DOHH2 (cell line): ENCODE results near the gene NEAT1.

Experiments used
- H3F3A ChIP-seq: fragments of 200-600 bp; sonication (generic), shearing (Covaris generic); 2 replicates; pipeline ENCODE4 v1.6.0; 2016; ENCODE audit warnings: antibody characterized with exemption, mild to moderate bottlenecking; ENCODE audit not compliant: control insufficient read depth, insufficient read depth
- H3K27ac ChIP-seq: fragments of 200-600 bp; sonication (generic); 2 replicates; pipeline ENCODE4 v1.5.1; 2014; ENCODE audit warnings: low read depth, mild to moderate bottlenecking, low read length, moderate library complexity
- H3K27me3 ChIP-seq: fragments of 200-600 bp; sonication (generic); 2 replicates; pipeline ENCODE4 v1.6.1; 2014; ENCODE audit warnings: mild to moderate bottlenecking, low read length, mixed read lengths; ENCODE audit not compliant: control insufficient read depth
- H3K36me3 ChIP-seq: fragments of 200-600 bp; sonication (generic); 2 replicates; pipeline ENCODE4 v1.6.1; 2014; ENCODE audit warnings: mild to moderate bottlenecking, low read length, moderate library complexity, mixed read lengths; ENCODE audit not compliant: control insufficient read depth
- H3K4me1 ChIP-seq: fragments of 200-600 bp; sonication (generic); 2 replicates; pipeline ENCODE4 v1.6.1; 2014; ENCODE audit warnings: mild to moderate bottlenecking, low read length, mixed read lengths; ENCODE audit not compliant: control insufficient read depth
- H3K4me2 ChIP-seq: fragments of 200-600 bp; sonication (generic); 2 replicates; pipeline ENCODE4 v1.6.0; 2014; ENCODE audit warnings: mild to moderate bottlenecking, low read length, moderate library complexity
- H3K4me3 ChIP-seq: fragments of 200-600 bp; sonication (generic); 2 replicates; pipeline ENCODE4 v1.5.1; 2014; ENCODE audit warnings: mild to moderate bottlenecking, low read length, mixed read lengths
- H3K79me2 ChIP-seq: fragments of 200-600 bp; sonication (generic); 2 replicates; pipeline ENCODE4 v1.6.1; 2014; ENCODE audit warnings: mild to moderate bottlenecking, low read length, mixed read lengths; ENCODE audit not compliant: control insufficient read depth
- H3K9me2 ChIP-seq: fragments of 200-600 bp; sonication (generic); replicated peaks from 2 replicates; pipeline ENCODE4 v1.6.1; 2014; ENCODE audit warnings: mild to moderate bottlenecking, low read length, mixed read lengths; ENCODE audit not compliant: control insufficient read depth
- H3K9me3 ChIP-seq: fragments of 200-600 bp; sonication (generic); 2 replicates; pipeline ENCODE4 v1.6.1; 2014; ENCODE audit warnings: antibody characterized with exemption, low read length, mixed read lengths; ENCODE audit not compliant: control insufficient read depth, insufficient read depth
- H4K20me1 ChIP-seq: fragments of 200-600 bp; sonication (generic); 2 replicates; pipeline ENCODE4 v1.6.0; 2014; ENCODE audit warnings: low read depth, mild to moderate bottlenecking, antibody characterized with exemption, low read length, moderate library complexity; ENCODE audit not compliant: control insufficient read depth, insufficient read depth
- CTCF ChIP-seq: fragments of 200-600 bp; sonication (generic); IDR thresholded peaks from one replicate; pipeline ENCODE4 v1.5.1; 2014; ENCODE audit warnings: antibody characterized with exemption, mild to moderate bottlenecking, low read depth, low read length; ENCODE audit not compliant: poor library complexity, severe bottlenecking
- EZH2phosphoT487 ChIP-seq: fragments of 200-600 bp; sonication (generic); IDR thresholded peaks from 2 replicates; pipeline ENCODE4 v1.6.1; 2017; ENCODE audit warnings: borderline replicate concordance, mild to moderate bottlenecking, antibody characterized with exemption, low read length, moderate library complexity, mixed read lengths

Gene NEAT1

GRCh38 chr11:65439331-65440181 lies 17.0 kb downstream of the NEAT1 start:
- Histone ChIP-seq H3F3A (peaks cover 48% of the 10 kb centered on the region), H4K20me1 (no peaks in the 10 kb centered on the region; the same call in 1 of the 2 replicates), H3K4me2 (peak overlapping the region; percentile 67), H3K9me2 (no peaks in the 10 kb centered on the region), H3K27me3 (no peaks in the 10 kb centered on the region), H3K9me3 (no peaks in the 10 kb centered on the region), H3K36me3 (peaks cover 64% of the 10 kb centered on the region), H3K79me2 (peaks cover 63% of the 10 kb centered on the region), H3K27ac (peak overlapping the region; percentile 60), H3K4me3 (peak overlapping the region; percentile 53), H3K4me1 (peaks cover 84% of the 10 kb centered on the region)
- TF ChIP-seq EZH2phosphoT487: no peak
- no peak for TF ChIP-seq CTCF

GRCh38 chr11:65440831-65441499 lies 18.4 kb downstream of the NEAT1 start:
- Histone ChIP-seq H3K9me3 (no peaks in the 10 kb centered on the region), H3K4me1 (peaks cover 84% of the 10 kb centered on the region), H3K27ac (peak overlapping the region; percentile 60), H3K79me2 (peaks cover 49% of the 10 kb centered on the region), H4K20me1 (no peaks in the 10 kb centered on the region; the same call in 1 of the 2 replicates), H3K27me3 (no peaks in the 10 kb centered on the region), H3K4me2 (peak overlapping the region; percentile 67), H3F3A (peaks cover 47% of the 10 kb centered on the region), H3K9me2 (no peaks in the 10 kb centered on the region), H3K36me3 (peaks cover 50% of the 10 kb centered on the region), H3K4me3 (peak overlapping the region; percentile 53)
- TF ChIP-seq CTCF (no peak), EZH2phosphoT487 (no peak)

- Histone ChIP-seq H3K9me2 (no peaks in the 10 kb centered on the region), H3K36me3 (peaks cover 34% of the 10 kb centered on the region), H3K4me1 (peaks cover 75% of the 10 kb centered on the region), H3K27ac (peak overlapping the region; percentile 55), H3F3A (peaks cover 41% of the 10 kb centered on the region), H4K20me1 (no peaks in the 10 kb centered on the region; the same call in 1 of the 2 replicates), H3K79me2 (peaks cover 35% of the 10 kb centered on the region), H3K9me3 (no peaks in the 10 kb centered on the region), H3K4me3 (peak overlapping the region; percentile 24; the same call in 1 of the 2 replicates), H3K4me2 (peak overlapping the region; percentile 41), H3K27me3 (no peaks in the 10 kb centered on the region)
- TF ChIP-seq CTCF (no peak), EZH2phosphoT487 (no peak)
Observed at GRCh38 chr11:65442842-65443331, 20.3 kb downstream of the NEAT1 start.
